ENCODE measurements around the gene CBR1.

DNA sequence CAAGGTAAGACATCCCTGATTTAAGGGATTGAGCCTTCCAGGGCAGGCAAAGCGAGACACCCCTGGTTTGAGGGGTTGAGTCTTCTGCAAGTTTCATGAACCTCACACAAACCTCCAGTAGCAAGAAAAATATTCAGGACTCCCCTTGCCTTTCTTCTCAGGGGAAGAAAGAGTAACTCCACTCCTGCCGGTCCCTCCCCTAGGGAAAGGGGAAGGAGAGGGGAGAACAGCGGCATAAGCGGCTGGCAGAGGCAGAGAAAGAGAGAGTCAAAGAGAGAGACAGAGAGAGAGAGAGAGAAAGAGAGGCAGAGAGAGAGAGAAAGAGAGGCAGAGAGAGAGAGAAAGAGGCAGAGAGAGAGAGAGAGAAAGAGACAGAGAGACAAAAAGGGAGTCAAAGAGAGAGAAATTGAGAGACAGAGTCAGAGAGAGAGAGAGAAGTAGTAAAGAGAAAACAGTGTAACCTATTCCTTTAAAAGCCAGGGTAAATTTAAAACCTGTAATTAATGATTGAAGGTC is 35.6 kb downstream of the CBR1 start:
- TF ChIP-seq, protein P1, sequence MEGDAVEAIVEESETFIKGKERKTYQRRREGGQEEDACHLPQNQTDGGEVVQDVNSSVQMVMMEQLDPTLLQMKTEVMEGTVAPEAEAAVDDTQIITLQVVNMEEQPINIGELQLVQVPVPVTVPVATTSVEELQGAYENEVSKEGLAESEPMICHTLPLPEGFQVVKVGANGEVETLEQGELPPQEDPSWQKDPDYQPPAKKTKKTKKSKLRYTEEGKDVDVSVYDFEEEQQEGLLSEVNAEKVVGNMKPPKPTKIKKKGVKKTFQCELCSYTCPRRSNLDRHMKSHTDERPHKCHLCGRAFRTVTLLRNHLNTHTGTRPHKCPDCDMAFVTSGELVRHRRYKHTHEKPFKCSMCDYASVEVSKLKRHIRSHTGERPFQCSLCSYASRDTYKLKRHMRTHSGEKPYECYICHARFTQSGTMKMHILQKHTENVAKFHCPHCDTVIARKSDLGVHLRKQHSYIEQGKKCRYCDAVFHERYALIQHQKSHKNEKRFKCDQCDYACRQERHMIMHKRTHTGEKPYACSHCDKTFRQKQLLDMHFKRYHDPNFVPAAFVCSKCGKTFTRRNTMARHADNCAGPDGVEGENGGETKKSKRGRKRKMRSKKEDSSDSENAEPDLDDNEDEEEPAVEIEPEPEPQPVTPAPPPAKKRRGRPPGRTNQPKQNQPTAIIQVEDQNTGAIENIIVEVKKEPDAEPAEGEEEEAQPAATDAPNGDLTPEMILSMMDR (optimal IDR thresholded peaks at IDR 0.05 in 1 of 3, IDR thresholded peaks at IDR 0.05 in 1 of 3, conservative IDR thresholded peaks at IDR 0.05 in 1 of 3; ENCODE audit: extremely low read depth in 1 of 3, insufficient read depth in 2 of 3, low read length in 3 of 3) = no peak
- no peak for TF ChIP-seq EZH2 (IDR thresholded peaks at IDR 0.05; ENCODE audit: low read length)

Data from keratinocyte (primary cell).